Activated CD4-positive, alpha-beta T cell treated with anti-CD3 and anti-CD28 coated beads, Interleukin-2, Interleukin-4, amounts not matched to agents 100 ng/mL and 50 ng/mL, durations not matched to agents 16 hours and 8 hours (primary cell): ENCODE measurements around the gene ZNF326.

Experiments
- DNase-seq: peaks from one replicate; pipeline ENCODE4 v3.0.0-alpha.2; 2020; ENCODE audit warnings: low spot score

The ZNF326 gene

GRCh38 chr1:89994805-89995597 lies at the start of gene ZNF326:
TSS of gene ZNF326 (plus strand) at chr1:89995110. CDS start at chr1:89995258, 148 bp downstream.
- peak; percentile 96 for DNase-seq

- peak; percentile 62 for DNase-seq
These were observed 48.9 kb upstream of the ZNF326 start for GRCh38 chr1:89945852-89946476.

GRCh38 chr1:89946532-89946931 lies 48.4 kb upstream of the ZNF326 start:
- no peak for DNase-seq

- DNase-seq, result no peak
These were observed 46.1 kb upstream of the ZNF326 start for GRCh38 chr1:89948722-89949345.

GRCh38 chr1:89949991-89950624 lies 44.8 kb upstream of the ZNF326 start:
- no peak for DNase-seq

GRCh38 chr1:89950703-89951102 lies 44.2 kb upstream of the ZNF326 start:
- no peak for DNase-seq

- DNase-seq, result no peak
These were observed 42.9 kb upstream of the ZNF326 start for GRCh38 chr1:89951766-89952604.

GRCh38 chr1:89952605-89953130 lies 42.2 kb upstream of the ZNF326 start:
- no peak for DNase-seq

- peak; percentile 41 for DNase-seq
These were observed 41.7 kb upstream of the ZNF326 start for GRCh38 chr1:89953131-89953626.

- no peak for DNase-seq
These were observed 41.0 kb upstream of the ZNF326 start for GRCh38 chr1:89953929-89954328.

- DNase-seq, result no peak
These were observed 40.5 kb upstream of the ZNF326 start for GRCh38 chr1:89954401-89954800.

GRCh38 chr1:89955311-89956205 lies 39.4 kb upstream of the ZNF326 start:
- DNase-seq, result no peak

GRCh38 chr1:89957107-89957506 lies 37.8 kb upstream of the ZNF326 start:
- peak; percentile 3 for DNase-seq

GRCh38 chr1:89958851-89959654 lies 35.9 kb upstream of the ZNF326 start:
- DNase-seq, result no peak

- DNase-seq, result no peak
These were observed 35.2 kb upstream of the ZNF326 start for GRCh38 chr1:89959719-89960118.

- no peak for DNase-seq
These were observed 32.7 kb upstream of the ZNF326 start for GRCh38 chr1:89962024-89962741.

GRCh38 chr1:89962742-89963075 lies 32.2 kb upstream of the ZNF326 start:
- no peak for DNase-seq

- DNase-seq, result no peak
These were observed 29.6 kb upstream of the ZNF326 start for GRCh38 chr1:89965193-89965768.
